ENCODE results near the gene IFT122. TPM values are rescaled to one million over a fixed set of nuclear protein-coding genes. Genes with fewer than 3 reads are reported as not detected.
"Not testable (repeated sequence)": the region's sequence is repeated elsewhere in the genome, so short reads cannot be mapped to it uniquely, and the experiment has no call there.

Gene IFT122
- total and polyA plus RNA-seq, 2 donors from 2014 or later = 18.4 to 59.2 TPM

DNA sequence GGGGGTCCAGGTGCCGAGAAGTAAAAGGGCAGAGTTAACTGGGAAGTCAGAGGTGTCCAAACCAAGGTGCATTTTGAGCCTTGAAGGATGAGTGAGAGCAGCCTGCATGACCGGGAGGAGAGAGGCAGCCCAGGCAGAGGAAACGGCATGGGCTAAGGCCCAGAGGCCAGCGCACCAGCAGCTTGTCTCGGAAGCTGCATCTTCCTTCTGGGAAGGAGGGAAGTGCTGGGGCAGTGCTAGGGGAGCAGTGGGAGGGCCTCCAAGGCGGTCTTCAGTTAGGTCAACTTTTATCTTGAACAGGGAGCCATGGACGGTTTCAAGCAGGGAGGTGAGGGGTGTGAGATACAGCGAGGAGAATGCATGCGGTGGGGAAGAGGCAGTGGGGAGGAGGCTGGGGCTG is 104.0 kb downstream of the IFT122 start:
- no peaks in the 10 kb centered on the region for H3K27me3 ChIP-seq (ENCODE audit: control insufficient read depth, insufficient read depth, low read length)
- H3K36me3 ChIP-seq (ENCODE audit: control insufficient read depth in 2 of 3, insufficient read depth in 3 of 3, low read length in 3 of 3) = no peaks in the 10 kb centered on the region
- no peak for FAIRE-seq
- intact Hi-C loops (cut with DNase I) = no loop called here
- no peak overlapping the region for H3K27ac ChIP-seq (ENCODE audit: low read depth in 2 of 2, low read length in 2 of 2)
- no peaks in the 10 kb centered on the region for H3K4me1 ChIP-seq (ENCODE audit: control insufficient read depth in 2 of 3, insufficient read depth in 2 of 3, low read depth in 1 of 3, low read length in 3 of 3)
- no peak overlapping the region for H3K9ac ChIP-seq (ENCODE audit: low read length in 3 of 3)
- H3K4me3 ChIP-seq (ENCODE audit: low read length in 3 of 3) = no peak overlapping the region
- H3K9me3 ChIP-seq (ENCODE audit: control insufficient read depth in 2 of 3, insufficient read depth in 1 of 3, low read length in 3 of 3) = no peaks in the 10 kb centered on the region
- DNase-seq = no peak
- no peak for TF ChIP-seq CTCF (IDR thresholded peaks at IDR 0.05; ENCODE audit: borderline replicate concordance, extremely low read depth, insufficient read depth)

- H3K9me3 ChIP-seq (ENCODE audit: control insufficient read depth in 2 of 3, insufficient read depth in 1 of 3, low read length in 3 of 3); H3K9ac ChIP-seq (ENCODE audit: low read length in 3 of 3); H3K27ac ChIP-seq (ENCODE audit: low read depth in 2 of 2, low read length in 2 of 2); H3K4me1 ChIP-seq (ENCODE audit: control insufficient read depth in 2 of 3, insufficient read depth in 2 of 3, low read depth in 1 of 3, low read length in 3 of 3); FAIRE-seq; H3K27me3 ChIP-seq (ENCODE audit: control insufficient read depth, insufficient read depth, low read length); intact Hi-C loops (cut with DNase I); DNase-seq; H3K4me3 ChIP-seq (ENCODE audit: low read length in 3 of 3); H3K36me3 ChIP-seq (ENCODE audit: control insufficient read depth in 2 of 3, insufficient read depth in 3 of 3, low read length in 3 of 3): not testable (repeated sequence)
Observed at GRCh38 chr3:129545951-129546350, 105.9 kb downstream of the IFT122 start.

- Histone ChIP-seq H3K36me3 (ENCODE audit: control insufficient read depth in 2 of 3, insufficient read depth in 3 of 3, low read length in 3 of 3) (no peaks in the 10 kb centered on the region), H3K4me1 (ENCODE audit: control insufficient read depth in 2 of 3, insufficient read depth in 2 of 3, low read depth in 1 of 3, low read length in 3 of 3) (no peaks in the 10 kb centered on the region), H3K9ac (ENCODE audit: low read length in 3 of 3) (no peak overlapping the region), H3K27me3 (ENCODE audit: control insufficient read depth, insufficient read depth, low read length) (no peaks in the 10 kb centered on the region), H3K9me3 (ENCODE audit: control insufficient read depth in 2 of 3, insufficient read depth in 1 of 3, low read length in 3 of 3) (no peaks in the 10 kb centered on the region), H3K4me3 (ENCODE audit: low read length in 3 of 3) (no peak overlapping the region), H3K27ac (ENCODE audit: low read depth in 2 of 2, low read length in 2 of 2) (no peak overlapping the region)
- intact Hi-C loops (cut with DNase I) = no loop called here
- DNase-seq (no peak), FAIRE-seq (no peak)
- no peak for TF ChIP-seq CTCF (IDR thresholded peaks at IDR 0.05; ENCODE audit: borderline replicate concordance, extremely low read depth, insufficient read depth)
Observed at GRCh38 chr3:129547241-129547640, 107.2 kb downstream of the IFT122 start.

- no peak overlapping the region for H3K9ac ChIP-seq (ENCODE audit: low read length in 3 of 3)
- no peak for DNase-seq
- intact Hi-C loops (cut with DNase I) = no loop called here
- TF ChIP-seq CTCF (IDR thresholded peaks at IDR 0.05; ENCODE audit: borderline replicate concordance, extremely low read depth, insufficient read depth) = no peak
- no peaks in the 10 kb centered on the region for H3K36me3 ChIP-seq (ENCODE audit: control insufficient read depth in 2 of 3, insufficient read depth in 3 of 3, low read length in 3 of 3)
- H3K4me1 ChIP-seq (ENCODE audit: control insufficient read depth in 2 of 3, insufficient read depth in 2 of 3, low read depth in 1 of 3, low read length in 3 of 3) = no peaks in the 10 kb centered on the region
- H3K4me3 ChIP-seq (ENCODE audit: low read length in 3 of 3) = no peak overlapping the region
- H3K27me3 ChIP-seq (ENCODE audit: control insufficient read depth, insufficient read depth, low read length) = no peaks in the 10 kb centered on the region
- H3K9me3 ChIP-seq (ENCODE audit: control insufficient read depth in 2 of 3, insufficient read depth in 1 of 3, low read length in 3 of 3) = no peaks in the 10 kb centered on the region
- no peak for FAIRE-seq
- no peak overlapping the region for H3K27ac ChIP-seq (ENCODE audit: low read depth in 2 of 2, low read length in 2 of 2)
Observed at GRCh38 chr3:129548104-129548965, 108.3 kb downstream of the IFT122 start.
